Kidney (tissue), 14 donors: ENCODE data around the gene MINDY4. TPM values are rescaled to one million over a fixed set of nuclear protein-coding genes. Genes with fewer than 3 reads are reported as not detected.

Experiments used
- DNase-seq, 5 donors: peaks; one replicate each; pipeline ENCODE4 v3.0.0-alpha.2; 2013 to 2020
- FAIRE-seq: peaks from 2 replicates; lab custom pipeline; 2012; peaks lifted over from hg19 to GRCh38; lab: Jason Lieb, UNC
- H3K27ac ChIP-seq, 2 donors: one replicate each; pipeline ENCODE4 v1.7.0; 2013; ENCODE audit warnings: low read depth in 2 of 2, low read length in 2 of 2, inconsistent platforms in 1 of 2
- H3K27me3 ChIP-seq: one replicate; pipeline ENCODE4 v1.7.1; 2013; ENCODE audit warnings: low read length, inconsistent platforms; ENCODE audit not compliant: control insufficient read depth, insufficient read depth
- H3K36me3 ChIP-seq, 3 donors: one replicate each; pipeline versions ENCODE4 v1.7.0 to v1.7.1; 2013; ENCODE audit warnings: low read length in 3 of 3, control low read depth in 1 of 3, inconsistent platforms in 1 of 3; ENCODE audit not compliant: insufficient read depth in 3 of 3, control insufficient read depth in 2 of 3
- H3K4me1 ChIP-seq, 3 donors: one replicate each; pipeline versions ENCODE4 v1.7.0 to v1.7.1; 2013; ENCODE audit warnings: low read length in 3 of 3, inconsistent platforms in 1 of 3, low read depth in 1 of 3; ENCODE audit not compliant: control insufficient read depth in 2 of 3, insufficient read depth in 2 of 3
- H3K4me3 ChIP-seq, 3 donors: one replicate each; pipeline versions ENCODE4 v1.7.0 to v1.8.1; 2013; ENCODE audit warnings: low read length in 3 of 3, control low read depth in 1 of 3, inconsistent platforms in 1 of 3
- H3K9ac ChIP-seq, 3 donors: one replicate each; pipeline versions ENCODE4 v1.7.0 to v1.7.1; 2013; ENCODE audit warnings: low read length in 3 of 3, control low read depth in 1 of 3, inconsistent platforms in 1 of 3
- H3K9me3 ChIP-seq, 3 donors: one replicate each; pipeline versions ENCODE4 v1.7.0 to v1.7.1; 2013; ENCODE audit warnings: low read length in 3 of 3, control low read depth in 1 of 3, inconsistent platforms in 1 of 3; ENCODE audit not compliant: control insufficient read depth in 2 of 3, insufficient read depth in 1 of 3
- intact Hi-C: fragments of 100-400 bp; cut with DNase I; formaldehyde crosslinking; loops from one replicate; pipeline ENCODE4 v1.11.1; 2022
- polyA plus RNA-seq: library from polyadenylated mRNA; stranded (reverse); fragments of 350-450 nt; fragmentation: Illumina TruSeq; extraction: RNeasy Lipid Tissue Mini Kit (QIAGEN cat#74804); gene quantifications from one replicate; pipeline ENCODE4 v1.2.3, GENCODE V29; 2014; ENCODE audit warnings: low read depth, low replicate concordance; ENCODE audit not compliant: insufficient read depth
- total RNA-seq: library from RNA; stranded (reverse); fragmentation: NEBNext Ultra II Directional; extraction: Animal tissue kit (Norgen Biotek cat#: 25700); gene quantifications from one replicate; pipeline ENCODE4 v1.2.1, GENCODE V29; 2021
- TF ChIP-seq, protein P1 (sequence below): IDR thresholded peaks from 3 replicates; pipeline ENCODE4 v1.5.1; 2012; ENCODE audit warnings: mild to moderate bottlenecking, moderate library complexity, borderline replicate concordance; ENCODE audit not compliant: insufficient read depth; ENCODE audit errors: extremely low read depth
- donor health status: control.
- donor health status: control.
- donor health status: control.
- donor health status: control.
- donor health status: control.
- donor health status: DM: yes; HTN: yes; CAD: no.
- donor health status: Normal renal cell carcinoma (clear cell type).

The MINDY4 gene
- total and polyA plus RNA-seq, 2 donors from 2014 or later, result 5.3 to 15.3 TPM

DNA sequence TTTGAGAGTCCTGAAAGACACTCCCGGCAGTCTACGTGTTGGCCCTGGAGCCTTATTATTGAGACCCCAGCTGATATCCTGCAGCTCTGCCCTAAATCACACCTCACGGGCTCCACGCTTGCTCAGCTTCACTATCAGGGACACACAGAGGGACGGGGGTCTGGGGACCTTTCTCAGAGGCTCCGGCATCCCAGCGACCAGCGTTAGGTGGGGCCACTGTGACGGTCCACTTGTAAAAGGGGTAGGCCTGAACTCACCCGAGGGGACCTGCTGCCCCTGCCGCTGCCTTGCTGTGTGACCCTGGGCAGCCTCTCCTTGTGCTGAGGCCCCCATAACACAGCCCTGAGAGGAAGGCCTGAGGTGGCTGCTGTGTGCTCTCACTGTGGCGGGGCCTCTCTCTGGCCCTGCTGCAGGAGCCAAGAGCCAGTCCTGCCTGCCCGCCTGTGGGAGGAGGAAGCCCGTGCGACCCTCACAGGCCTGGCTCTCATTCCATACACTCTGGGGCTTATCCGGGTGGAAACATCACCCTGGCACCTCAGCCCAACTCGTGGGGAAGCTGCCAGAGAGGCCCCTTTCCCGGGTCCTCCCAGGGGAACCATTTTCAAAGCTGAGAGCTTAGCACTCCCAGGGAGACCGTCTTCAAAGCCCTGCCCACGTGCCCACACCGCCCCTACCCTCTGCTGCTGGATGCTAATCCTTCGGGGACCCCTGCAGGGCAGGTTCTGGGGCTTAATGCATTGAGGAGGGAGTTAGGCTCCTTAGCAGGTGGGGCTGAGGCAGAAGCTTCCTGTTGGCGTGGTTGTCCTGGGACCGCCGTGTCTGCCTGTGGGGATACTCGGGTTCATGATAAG lies 162.1 kb downstream of the MINDY4 start:
- no peak for FAIRE-seq
- DNase-seq, result peak in 2 of 5 donors; percentile 8 to 49

DNA sequence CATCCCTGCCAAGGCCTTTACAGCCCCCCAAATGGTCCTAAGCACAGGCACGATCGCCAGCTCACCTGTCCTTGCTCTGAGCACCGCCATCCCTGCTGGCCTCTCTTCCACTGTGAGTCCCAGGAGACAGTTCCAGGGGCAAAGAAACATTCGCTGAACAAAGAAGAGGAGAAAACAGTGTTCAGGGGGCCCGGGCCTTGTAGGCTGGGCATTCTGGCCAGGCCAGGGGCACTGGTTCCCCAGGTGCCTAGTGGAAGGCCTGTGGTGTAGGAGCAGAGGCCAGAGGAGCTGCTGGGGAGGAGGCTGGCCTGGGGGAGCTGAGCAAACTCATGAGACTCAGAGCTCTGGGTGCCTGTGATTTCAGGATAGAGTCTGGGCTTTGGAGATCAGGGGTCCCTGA lies 163.0 kb downstream of the MINDY4 start:
- peaks cover 0 to 30% (median 10%) of the 10 kb centered on the region in 3 donors for H3K4me1 ChIP-seq
- no peaks in the 10 kb centered on the region for H3K27me3 ChIP-seq
- no peaks in the 10 kb centered on the region for H3K9me3 ChIP-seq
- no peaks in the 10 kb centered on the region for H3K36me3 ChIP-seq
- intact Hi-C loops, result no loop called here
- peak in 1 of 5 donors; percentile 37 for DNase-seq
- no peak for FAIRE-seq
- peak overlapping the region in 1 of 2 donors; percentile 61 for H3K27ac ChIP-seq
- TF ChIP-seq, protein P1, sequence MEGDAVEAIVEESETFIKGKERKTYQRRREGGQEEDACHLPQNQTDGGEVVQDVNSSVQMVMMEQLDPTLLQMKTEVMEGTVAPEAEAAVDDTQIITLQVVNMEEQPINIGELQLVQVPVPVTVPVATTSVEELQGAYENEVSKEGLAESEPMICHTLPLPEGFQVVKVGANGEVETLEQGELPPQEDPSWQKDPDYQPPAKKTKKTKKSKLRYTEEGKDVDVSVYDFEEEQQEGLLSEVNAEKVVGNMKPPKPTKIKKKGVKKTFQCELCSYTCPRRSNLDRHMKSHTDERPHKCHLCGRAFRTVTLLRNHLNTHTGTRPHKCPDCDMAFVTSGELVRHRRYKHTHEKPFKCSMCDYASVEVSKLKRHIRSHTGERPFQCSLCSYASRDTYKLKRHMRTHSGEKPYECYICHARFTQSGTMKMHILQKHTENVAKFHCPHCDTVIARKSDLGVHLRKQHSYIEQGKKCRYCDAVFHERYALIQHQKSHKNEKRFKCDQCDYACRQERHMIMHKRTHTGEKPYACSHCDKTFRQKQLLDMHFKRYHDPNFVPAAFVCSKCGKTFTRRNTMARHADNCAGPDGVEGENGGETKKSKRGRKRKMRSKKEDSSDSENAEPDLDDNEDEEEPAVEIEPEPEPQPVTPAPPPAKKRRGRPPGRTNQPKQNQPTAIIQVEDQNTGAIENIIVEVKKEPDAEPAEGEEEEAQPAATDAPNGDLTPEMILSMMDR, result no peak
- no peak overlapping the region for H3K4me3 ChIP-seq
- H3K9ac ChIP-seq, result no peak overlapping the region

More for the DNA sequence above, 162.1 kb downstream of the MINDY4 start:
- TF ChIP-seq, protein P1, result no peak
- intact Hi-C loops, result no loop called here
- H3K4me1 ChIP-seq, result peaks cover 0 to 27% (median 10%) of the 10 kb centered on the region in 3 donors
- H3K36me3 ChIP-seq, result no peaks in the 10 kb centered on the region
- H3K9ac ChIP-seq, result no peak overlapping the region
- H3K4me3 ChIP-seq, result peak overlapping the region in 1 of 3 donors; percentile 8
- H3K9me3 ChIP-seq, result no peaks in the 10 kb centered on the region
- peak overlapping the region; percentile 33 to 51 for H3K27ac ChIP-seq
- H3K27me3 ChIP-seq, result no peaks in the 10 kb centered on the region

DNA sequence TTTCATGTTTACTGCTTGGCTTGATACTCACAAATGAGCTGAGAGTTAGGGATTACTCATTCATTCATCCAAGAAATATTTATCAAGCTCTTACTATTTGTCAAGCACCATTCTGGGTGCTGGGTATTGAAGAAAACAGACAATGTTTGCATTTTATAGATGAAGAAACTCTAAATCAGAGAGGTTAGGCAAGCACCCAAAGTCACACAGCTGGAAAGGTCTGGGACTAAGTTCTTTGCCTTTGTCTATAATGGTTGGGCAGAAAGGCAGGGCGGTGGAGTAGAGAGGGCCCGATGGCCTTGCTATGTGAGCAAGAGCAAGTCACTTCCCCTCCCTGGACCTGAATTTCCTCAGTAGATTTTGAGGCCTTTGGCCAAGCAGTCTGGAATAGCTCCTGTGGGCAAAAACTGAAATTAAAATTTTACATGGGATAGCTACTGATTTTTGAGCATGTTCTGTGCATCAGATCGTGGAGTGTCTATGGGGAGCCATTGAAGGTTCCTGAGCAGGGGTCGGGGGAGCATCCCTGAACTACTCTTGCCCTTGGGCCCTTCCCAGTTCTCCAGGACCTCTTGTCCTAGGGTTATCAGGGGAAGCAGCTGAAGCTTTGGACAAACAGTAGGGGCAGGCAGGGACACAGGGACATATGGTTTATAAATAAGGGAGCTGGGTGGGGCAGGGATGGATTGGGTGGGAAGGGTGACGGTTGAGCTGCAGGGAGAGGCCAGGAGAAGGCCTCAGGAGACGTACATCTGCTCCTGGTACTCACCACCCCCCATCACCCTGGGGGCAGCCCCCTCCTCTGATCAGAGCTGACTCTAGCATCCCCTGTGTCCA lies 163.7 kb downstream of the MINDY4 start:
- TF ChIP-seq, protein P1, result no peak
- H3K4me3 ChIP-seq, result no peak overlapping the region
- H3K27ac ChIP-seq, result peak overlapping the region in 1 of 2 donors; percentile 61
- no peaks in the 10 kb centered on the region for H3K9me3 ChIP-seq
- FAIRE-seq (no peak), DNase-seq (peak in 1 of 5 donors; percentile 52)
- no peaks in the 10 kb centered on the region for H3K27me3 ChIP-seq
- no peaks in the 10 kb centered on the region for H3K36me3 ChIP-seq
- intact Hi-C loops, result no loop called here
- no peak overlapping the region for H3K9ac ChIP-seq
- H3K4me1 ChIP-seq, result peaks cover 0 to 25% (median 10%) of the 10 kb centered on the region in 3 donors
